ENCODE results near the gene NHS. TPM values are rescaled to one million over a fixed set of nuclear protein-coding genes. Genes with fewer than 3 reads are reported as not detected.

Gene NHS
- total RNA-seq, 2 donors from 2014 or later = 3.0 to 4.3 TPM

DNA sequence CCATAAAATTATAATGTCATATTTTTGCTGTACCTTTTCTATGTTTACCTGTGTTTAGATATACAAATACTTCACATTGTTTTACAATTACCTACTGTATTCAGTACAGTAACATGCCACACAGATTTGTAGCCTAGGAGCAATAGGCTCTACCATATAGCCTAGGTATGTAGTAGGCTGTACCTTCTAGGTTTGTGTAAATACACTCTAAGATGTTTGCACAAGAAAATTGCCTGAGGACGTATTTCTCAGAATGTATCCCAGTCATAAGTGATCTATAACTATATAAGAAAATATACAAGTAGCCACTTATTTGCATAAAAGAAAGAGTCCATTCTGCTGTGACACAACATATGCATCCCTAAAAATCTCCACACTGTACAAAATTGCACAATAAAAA is 326.0 kb downstream of the NHS start:
- Histone ChIP-seq H3K27ac (no peak overlapping the region), H3K9me3 (no peaks in the 10 kb centered on the region), H3K9ac (ENCODE audit: low read depth in 2 of 2, low read length in 2 of 2) (no peak overlapping the region), H3K36me3 (no peaks in the 10 kb centered on the region), H3K4me3 (no peak overlapping the region), H3K27me3 (no peaks in the 10 kb centered on the region), H3K4me1 (no peaks in the 10 kb centered on the region)
- no peak for DNase-seq
- intact Hi-C loops (cut with DNase I) = no loop called here
- TF ChIP-seq, protein P1, sequence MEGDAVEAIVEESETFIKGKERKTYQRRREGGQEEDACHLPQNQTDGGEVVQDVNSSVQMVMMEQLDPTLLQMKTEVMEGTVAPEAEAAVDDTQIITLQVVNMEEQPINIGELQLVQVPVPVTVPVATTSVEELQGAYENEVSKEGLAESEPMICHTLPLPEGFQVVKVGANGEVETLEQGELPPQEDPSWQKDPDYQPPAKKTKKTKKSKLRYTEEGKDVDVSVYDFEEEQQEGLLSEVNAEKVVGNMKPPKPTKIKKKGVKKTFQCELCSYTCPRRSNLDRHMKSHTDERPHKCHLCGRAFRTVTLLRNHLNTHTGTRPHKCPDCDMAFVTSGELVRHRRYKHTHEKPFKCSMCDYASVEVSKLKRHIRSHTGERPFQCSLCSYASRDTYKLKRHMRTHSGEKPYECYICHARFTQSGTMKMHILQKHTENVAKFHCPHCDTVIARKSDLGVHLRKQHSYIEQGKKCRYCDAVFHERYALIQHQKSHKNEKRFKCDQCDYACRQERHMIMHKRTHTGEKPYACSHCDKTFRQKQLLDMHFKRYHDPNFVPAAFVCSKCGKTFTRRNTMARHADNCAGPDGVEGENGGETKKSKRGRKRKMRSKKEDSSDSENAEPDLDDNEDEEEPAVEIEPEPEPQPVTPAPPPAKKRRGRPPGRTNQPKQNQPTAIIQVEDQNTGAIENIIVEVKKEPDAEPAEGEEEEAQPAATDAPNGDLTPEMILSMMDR (IDR thresholded peaks at IDR 0.05) = no peak

- Histone ChIP-seq H3K36me3 (no peaks in the 10 kb centered on the region), H3K4me3 (no peak overlapping the region), H3K27ac (no peak overlapping the region), H3K9me3 (no peaks in the 10 kb centered on the region), H3K4me1 (no peaks in the 10 kb centered on the region), H3K9ac (ENCODE audit: low read depth in 2 of 2, low read length in 2 of 2) (no peak overlapping the region), H3K27me3 (no peaks in the 10 kb centered on the region)
- TF ChIP-seq, protein P1 (IDR thresholded peaks at IDR 0.05) = no peak
- no peak for DNase-seq
- intact Hi-C loops (cut with DNase I) = no loop called here
Observed at GRCh38 chrX:17703201-17703600, 328.2 kb downstream of the NHS start.

DNA sequence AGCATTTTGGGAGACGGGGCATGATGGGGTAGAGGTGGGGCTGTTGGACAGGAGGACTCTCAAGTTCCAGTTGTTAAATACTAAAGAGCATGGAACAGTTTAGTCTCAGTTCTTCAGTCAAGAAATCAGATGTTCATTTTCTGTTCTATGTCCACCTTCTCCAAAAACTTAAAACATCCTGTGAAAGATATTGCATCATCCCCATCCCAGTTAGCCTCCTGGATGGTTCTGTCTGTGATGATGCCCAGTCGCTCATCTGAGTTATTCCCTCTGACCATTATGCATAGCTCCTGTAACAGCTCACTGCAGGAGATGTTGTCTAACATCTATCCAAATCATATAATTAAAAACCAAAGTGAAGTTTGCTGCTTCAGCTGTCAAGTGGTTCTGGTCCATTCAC is 330.2 kb downstream of the NHS start:
- Histone ChIP-seq H3K36me3 (no peaks in the 10 kb centered on the region), H3K9me3 (no peaks in the 10 kb centered on the region), H3K9ac (ENCODE audit: low read depth in 2 of 2, low read length in 2 of 2) (no peak overlapping the region), H3K4me1 (no peaks in the 10 kb centered on the region), H3K4me3 (no peak overlapping the region), H3K27me3 (peaks cover 6% of the 10 kb centered on the region), H3K27ac (no peak overlapping the region)
- no peak for DNase-seq
- intact Hi-C loops (cut with DNase I) = no loop called here
- TF ChIP-seq, protein P1 (IDR thresholded peaks at IDR 0.05) = no peak

- Histone ChIP-seq H3K27ac (no peak overlapping the region), H3K36me3 (no peaks in the 10 kb centered on the region), H3K4me1 (no peaks in the 10 kb centered on the region), H3K9me3 (no peaks in the 10 kb centered on the region), H3K4me3 (no peak overlapping the region), H3K27me3 (peaks cover 6% of the 10 kb centered on the region), H3K9ac (ENCODE audit: low read depth in 2 of 2, low read length in 2 of 2) (no peak overlapping the region)
- no peak for DNase-seq
- intact Hi-C loops (cut with DNase I) = no loop called here
- TF ChIP-seq, protein P1 (IDR thresholded peaks at IDR 0.05) = no peak
Observed at GRCh38 chrX:17706676-17707075, 331.7 kb downstream of the NHS start.

GRCh38 chrX:17707731-17708130 is 332.7 kb downstream of the NHS start:
- Histone ChIP-seq H3K9me3 (no peaks in the 10 kb centered on the region), H3K4me1 (no peaks in the 10 kb centered on the region), H3K27me3 (peaks cover 6% of the 10 kb centered on the region), H3K9ac (ENCODE audit: low read depth in 2 of 2, low read length in 2 of 2) (no peak overlapping the region), H3K36me3 (no peaks in the 10 kb centered on the region), H3K27ac (no peak overlapping the region), H3K4me3 (no peak overlapping the region)
- DNase-seq = no peak
- TF ChIP-seq, protein P1 (IDR thresholded peaks at IDR 0.05) = no peak
- intact Hi-C loops (cut with DNase I) = no loop called here

GRCh38 chrX:17710871-17711301 is 335.9 kb downstream of the NHS start:
- Histone ChIP-seq H3K4me1 (no peaks in the 10 kb centered on the region), H3K36me3 (no peaks in the 10 kb centered on the region), H3K4me3 (no peak overlapping the region), H3K27me3 (peaks cover 6% of the 10 kb centered on the region), H3K9ac (ENCODE audit: low read depth in 2 of 2, low read length in 2 of 2) (no peak overlapping the region), H3K27ac (no peak overlapping the region), H3K9me3 (no peaks in the 10 kb centered on the region)
- TF ChIP-seq, protein P1 (IDR thresholded peaks at IDR 0.05) = no peak
- DNase-seq = no peak
- intact Hi-C loops (cut with DNase I) = no loop called here

Measured in colonic mucosa (tissue), 4 donors.